ENCODE measurements around the gene ARHGAP26.

Gene ARHGAP26

GRCh38 chr5:143145243-143146160 lies 375.3 kb downstream of the ARHGAP26 start:
- DNase-seq (ENCODE audit: low spot score) = no peak

DNA sequence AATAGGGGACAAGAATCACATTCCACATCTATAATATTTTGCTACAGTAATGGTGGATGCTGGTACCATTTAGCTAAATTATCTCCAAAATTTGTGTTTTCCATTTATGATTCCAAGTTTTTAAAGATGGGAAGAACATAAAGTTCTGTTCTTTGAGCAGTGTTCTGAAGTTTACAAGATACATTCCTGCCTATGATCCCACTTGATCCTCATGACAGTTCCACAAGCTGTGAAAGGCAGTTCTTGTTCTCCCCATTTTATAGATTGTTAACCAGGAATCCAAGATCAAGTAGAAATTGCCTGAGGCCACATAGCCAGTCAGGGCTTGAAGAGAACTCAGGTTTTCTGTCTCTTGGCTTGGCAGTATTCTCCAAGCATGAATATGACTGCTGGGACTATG lies 376.0 kb downstream of the ARHGAP26 start:
- DNase-seq (ENCODE audit: low spot score) = no peak

GRCh38 chr5:143147383-143147782 lies 377.2 kb downstream of the ARHGAP26 start:
- no peak for DNase-seq (ENCODE audit: low spot score)

GRCh38 chr5:143147902-143148301 lies 377.7 kb downstream of the ARHGAP26 start:
- no peak for DNase-seq (ENCODE audit: low spot score)

- DNase-seq (ENCODE audit: low spot score) = no peak
These were observed 378.6 kb downstream of the ARHGAP26 start for GRCh38 chr5:143148771-143149170.

GRCh38 chr5:143149759-143150158 lies 379.6 kb downstream of the ARHGAP26 start:
- no peak for DNase-seq (ENCODE audit: low spot score)

DNA sequence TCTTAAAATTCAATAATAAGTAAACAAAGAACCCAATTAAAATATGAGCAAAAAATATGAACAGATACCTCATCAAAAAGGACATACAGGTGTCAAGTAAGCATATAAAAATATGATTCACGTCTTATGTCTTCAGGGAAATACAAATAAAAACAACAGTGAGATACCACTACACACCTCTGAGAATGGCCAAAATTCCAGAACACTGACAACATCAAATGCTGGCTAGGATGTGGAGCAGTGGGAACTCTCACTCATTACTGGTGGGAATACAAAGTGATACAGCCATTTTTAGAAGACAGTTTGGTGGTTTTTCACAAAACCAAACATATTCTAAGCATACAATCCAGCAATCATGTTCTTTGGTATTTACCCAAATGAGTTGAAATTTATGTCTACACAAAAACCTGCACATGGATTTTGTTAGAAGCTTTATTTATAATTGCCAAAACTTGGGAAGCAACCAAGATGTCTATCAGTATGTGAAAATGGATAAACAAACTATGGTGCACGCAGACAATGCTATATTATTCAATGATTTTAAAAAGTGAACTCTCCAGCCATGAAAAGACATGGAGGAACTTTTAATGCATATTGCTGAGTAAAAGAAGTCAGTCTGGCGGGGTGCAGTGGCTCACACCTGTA lies 381.0 kb downstream of the ARHGAP26 start:
- no peak for DNase-seq (ENCODE audit: low spot score)

DNA sequence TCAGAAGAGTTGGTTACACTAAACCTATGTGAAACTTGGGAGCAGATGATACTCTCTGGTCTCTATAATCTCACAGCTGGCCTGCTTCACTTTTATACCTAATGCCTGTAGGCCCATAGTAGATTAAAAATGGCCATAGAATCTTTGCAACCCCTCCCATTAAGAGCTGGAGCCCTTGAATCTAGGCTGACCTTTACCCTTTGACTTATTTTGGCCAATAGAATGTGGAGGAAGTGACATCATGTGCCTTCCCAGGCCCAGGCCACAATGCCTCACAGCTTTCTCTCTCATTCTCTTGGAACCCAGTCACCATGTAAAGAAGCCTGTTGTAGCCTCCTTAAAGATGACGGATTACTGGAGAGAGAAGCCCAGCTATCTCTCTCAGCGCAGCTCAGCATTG lies 382.3 kb downstream of the ARHGAP26 start:
- no peak for DNase-seq (ENCODE audit: low spot score)

GRCh38 chr5:143153332-143154119 lies 383.3 kb downstream of the ARHGAP26 start:
- DNase-seq (ENCODE audit: low spot score) = no peak

GRCh38 chr5:143154510-143155370 lies 384.6 kb downstream of the ARHGAP26 start:
- DNase-seq (ENCODE audit: low spot score) = peak; percentile 15

DNA sequence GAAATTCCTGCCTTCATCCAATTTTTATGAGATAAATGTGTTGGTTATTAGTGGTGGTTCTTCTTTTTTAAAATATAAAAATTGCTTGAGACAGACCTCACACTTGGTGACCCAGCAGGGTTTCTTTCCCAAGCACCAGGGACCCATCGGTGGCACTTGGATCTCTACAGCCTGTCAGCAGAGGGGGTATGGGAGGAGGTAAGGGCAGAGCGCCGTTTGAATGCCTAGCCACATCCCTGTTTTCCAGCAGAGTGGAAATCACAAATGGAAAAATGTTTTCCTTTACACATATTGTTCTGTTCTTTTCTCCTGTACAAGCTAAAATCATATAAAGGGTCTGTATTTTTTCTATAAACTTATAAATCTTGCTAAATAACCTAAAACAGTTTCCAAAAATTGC lies 385.3 kb downstream of the ARHGAP26 start:
- no peak for DNase-seq (ENCODE audit: low spot score)

GRCh38 chr5:143156086-143156485 lies 385.9 kb downstream of the ARHGAP26 start:
- no peak for DNase-seq (ENCODE audit: low spot score)

DNA sequence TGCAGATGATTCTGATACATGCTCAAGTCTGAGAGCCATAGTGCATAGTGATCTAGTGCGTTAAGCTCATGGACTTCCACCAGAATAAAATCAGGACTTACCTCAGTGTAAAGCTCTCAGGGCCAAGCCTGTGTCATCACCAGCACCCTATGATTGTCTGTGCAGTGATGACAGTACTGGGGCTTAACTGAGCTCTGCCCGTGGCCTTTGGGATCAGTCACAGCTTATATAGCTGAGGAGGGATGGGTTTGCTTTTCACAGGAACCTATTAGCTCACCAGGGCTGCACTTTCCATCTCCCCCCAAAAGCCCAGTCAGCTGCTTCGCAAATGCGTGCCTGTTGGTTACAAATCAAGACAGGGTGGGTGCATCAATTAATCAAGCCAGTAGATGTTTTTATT lies 386.4 kb downstream of the ARHGAP26 start:
- no peak for DNase-seq (ENCODE audit: low spot score)

GRCh38 chr5:143159031-143159430 lies 388.9 kb downstream of the ARHGAP26 start:
- DNase-seq (ENCODE audit: low spot score) = no peak

DNA sequence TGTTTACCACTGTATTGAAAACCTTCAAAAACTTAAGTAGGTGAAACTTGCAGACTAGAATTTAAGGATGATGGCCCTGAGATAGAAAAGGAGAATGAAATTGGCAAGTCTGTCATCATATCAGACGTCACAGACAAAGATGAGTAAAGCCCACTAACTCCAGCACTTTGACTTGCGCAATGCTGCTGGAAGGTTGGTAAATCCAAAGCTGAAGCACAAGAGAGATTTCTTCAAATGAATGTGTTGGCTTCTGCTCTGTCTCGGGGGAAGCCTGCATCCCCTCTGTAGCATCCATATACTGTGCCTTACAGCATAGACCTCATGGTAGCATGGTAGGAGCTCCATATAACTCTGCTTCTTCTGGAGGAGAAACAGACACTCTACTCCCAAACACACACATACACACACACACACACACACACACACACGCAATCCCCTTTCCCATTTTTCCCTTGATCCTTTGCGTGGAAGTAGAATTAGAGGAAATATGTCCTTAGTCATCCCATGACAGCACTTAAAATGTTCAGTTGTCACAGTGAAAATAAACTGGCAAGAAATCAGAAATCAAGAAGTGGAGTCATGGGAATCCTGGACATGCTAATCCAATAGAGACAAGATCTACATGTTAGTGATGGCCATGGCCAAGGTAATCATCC lies 391.8 kb downstream of the ARHGAP26 start:
- no peak for DNase-seq (ENCODE audit: low spot score)

GRCh38 chr5:143162810-143163209 lies 392.6 kb downstream of the ARHGAP26 start:
- no peak for DNase-seq (ENCODE audit: low spot score)

DNA sequence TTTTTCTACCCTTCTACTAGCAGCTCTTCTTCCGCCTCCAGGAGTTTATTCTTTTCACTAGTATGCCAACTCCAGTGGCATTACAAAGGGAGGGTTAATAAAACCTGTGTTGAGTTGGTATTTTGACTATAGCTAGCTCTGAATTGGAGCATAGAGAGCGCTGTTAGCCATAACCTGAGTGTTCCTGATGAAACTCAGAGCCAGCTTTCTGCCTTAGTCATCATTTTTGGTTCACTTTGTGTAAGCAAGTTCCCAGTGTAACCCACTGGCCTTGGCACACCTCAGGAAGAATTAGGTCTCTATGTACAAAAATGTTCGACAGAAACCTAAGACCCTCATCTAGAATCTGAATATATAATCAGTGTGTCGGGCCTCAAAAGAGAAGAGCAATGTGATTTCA lies 394.4 kb downstream of the ARHGAP26 start:
- no peak for DNase-seq (ENCODE audit: low spot score)

DNA sequence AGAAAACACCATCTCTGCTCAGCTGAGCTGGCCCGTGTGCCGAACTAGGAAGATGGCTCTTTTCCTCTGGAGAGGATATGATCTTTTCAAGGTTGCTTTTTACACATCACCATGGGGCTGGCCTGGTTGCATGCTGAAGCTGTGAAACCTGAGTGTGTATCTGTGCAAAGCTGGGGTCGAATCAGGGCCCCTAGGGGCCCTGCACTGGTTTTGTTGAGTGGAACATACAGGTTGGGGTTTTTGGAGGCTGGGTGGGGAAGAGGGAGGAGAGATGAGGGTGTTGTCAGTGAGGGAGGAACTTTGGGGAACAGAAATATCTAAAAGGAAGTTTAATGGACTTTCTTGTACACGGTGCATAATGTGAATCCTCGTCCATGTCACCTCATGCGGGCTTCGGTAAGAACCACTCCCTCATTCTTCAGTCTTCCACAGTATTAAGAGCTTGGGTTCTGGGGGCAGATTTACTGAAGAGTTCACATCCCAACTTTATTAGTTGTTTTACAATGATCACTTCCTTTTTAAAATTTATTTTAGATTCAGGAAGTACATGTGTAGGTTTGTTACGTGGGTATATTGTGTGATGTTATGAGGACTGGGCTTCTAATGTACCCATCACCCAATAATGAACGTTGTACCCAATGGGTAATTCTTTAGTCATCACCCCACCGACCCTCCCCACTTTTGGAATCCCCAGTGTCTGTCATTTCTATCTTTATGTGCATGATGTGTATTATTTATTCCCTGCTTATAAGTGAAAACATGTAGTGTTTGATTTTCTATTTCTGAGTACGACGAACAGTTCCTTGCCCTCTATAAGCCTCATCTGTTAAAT lies 395.1 kb downstream of the ARHGAP26 start:
- DNase-seq (ENCODE audit: low spot score) = no peak

GRCh38 chr5:143166090-143166489 lies 395.9 kb downstream of the ARHGAP26 start:
- DNase-seq (ENCODE audit: low spot score) = no peak

All from LoVo (cell line).